Ovary (tissue), 3 donors: ENCODE data around the gene DSCAML1.

Experiments used
- POLR2A ChIP-seq: fragments of 450-650 bp; IDR thresholded peaks from one replicate; pipeline ENCODE4 v1.6.1; 2017; ENCODE audit warnings: antibody characterized with exemption, mild to moderate bottlenecking, moderate library complexity
- TF ChIP-seq, protein P1 (sequence below), 3 donors: fragments of 450-650 bp in 2 of 3; fragments of 200-600 bp in 1 of 3; IDR thresholded peaks; one replicate each; pipeline versions ENCODE4 v1.5.1 to v1.8.0; 2016 to 2022; ENCODE audit warnings: antibody characterized with exemption in 3 of 3, mild to moderate bottlenecking in 1 of 3
- donor health status: DM: no; HTN: no; CAD: no.

DNA sequence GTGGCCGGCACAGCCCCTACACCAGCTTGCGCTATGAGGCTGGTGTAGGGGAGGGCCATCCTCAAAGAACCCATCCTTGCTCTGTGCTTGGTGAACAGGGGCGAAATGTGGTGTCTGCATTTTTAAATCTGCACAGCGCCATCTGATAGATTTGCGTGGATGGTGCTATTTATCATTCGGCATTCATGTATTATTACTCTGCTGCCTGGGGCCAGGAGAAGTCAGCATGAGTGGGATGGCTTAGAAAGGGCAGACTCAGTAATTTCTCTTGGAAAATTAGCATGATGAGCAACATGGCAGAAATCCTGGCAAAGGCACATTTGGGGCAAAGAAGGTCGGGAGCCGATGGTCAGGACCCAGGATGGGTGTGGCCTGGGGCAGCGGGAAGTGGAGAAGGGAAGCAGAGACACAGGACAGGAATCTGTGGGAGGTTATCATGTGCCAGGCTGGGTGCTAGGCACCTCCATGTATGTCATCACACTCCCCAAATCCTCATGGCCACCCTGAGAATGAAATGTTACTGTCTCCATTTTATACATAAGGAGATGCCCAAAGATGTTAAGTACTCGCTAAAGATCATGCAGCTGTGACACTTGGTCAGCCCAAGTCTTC is 320.4 kb downstream of the DSCAML1 start:
- no peak for TF ChIP-seq POLR2A
- TF ChIP-seq, protein P1, sequence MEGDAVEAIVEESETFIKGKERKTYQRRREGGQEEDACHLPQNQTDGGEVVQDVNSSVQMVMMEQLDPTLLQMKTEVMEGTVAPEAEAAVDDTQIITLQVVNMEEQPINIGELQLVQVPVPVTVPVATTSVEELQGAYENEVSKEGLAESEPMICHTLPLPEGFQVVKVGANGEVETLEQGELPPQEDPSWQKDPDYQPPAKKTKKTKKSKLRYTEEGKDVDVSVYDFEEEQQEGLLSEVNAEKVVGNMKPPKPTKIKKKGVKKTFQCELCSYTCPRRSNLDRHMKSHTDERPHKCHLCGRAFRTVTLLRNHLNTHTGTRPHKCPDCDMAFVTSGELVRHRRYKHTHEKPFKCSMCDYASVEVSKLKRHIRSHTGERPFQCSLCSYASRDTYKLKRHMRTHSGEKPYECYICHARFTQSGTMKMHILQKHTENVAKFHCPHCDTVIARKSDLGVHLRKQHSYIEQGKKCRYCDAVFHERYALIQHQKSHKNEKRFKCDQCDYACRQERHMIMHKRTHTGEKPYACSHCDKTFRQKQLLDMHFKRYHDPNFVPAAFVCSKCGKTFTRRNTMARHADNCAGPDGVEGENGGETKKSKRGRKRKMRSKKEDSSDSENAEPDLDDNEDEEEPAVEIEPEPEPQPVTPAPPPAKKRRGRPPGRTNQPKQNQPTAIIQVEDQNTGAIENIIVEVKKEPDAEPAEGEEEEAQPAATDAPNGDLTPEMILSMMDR (IDR thresholded peaks at IDR 0.05): no peak
